K562 (cell line): ENCODE measurements around the gene ABI3BP. TPM values are rescaled to one million over a fixed set of nuclear protein-coding genes. Genes with fewer than 3 reads are reported as not detected.

Source experiments
- ATAC-seq: fragments of 200-7000 bp; cut with Tn5 transposase; 3 replicates; pipeline ENCODE4 v1.9.1; 2020; ENCODE audit warnings: moderate library complexity
- BruUV-seq: library from RNA; stranded (reverse); fragments of 400-500 nt; replicated peaks from 2 replicates; lab custom pipeline; 2021; lab: Mats Ljungman, UMichigan
- CTCF ChIA-PET: fragments of 300-600 bp; formaldehyde crosslinking; extraction: SDS; loops from one replicate; lab custom pipeline; 2021; ENCODE audit warnings: low intra/inter-chr PET ratio; lab: Yijun Ruan, JAX
- POLR2A ChIA-PET: fragments of 300-600, 350-650 bp; sonication (Branson Sonifier 250); formaldehyde crosslinking; extraction: SDS; loops from one replicate; lab custom pipeline; 2021; ENCODE audit warnings: antibody characterized with exemption, inconsistent platforms; lab: Yijun Ruan, JAX
- DNase-seq, 4 experiments: peaks; one replicate each; pipeline versions ENCODE4 v3.0.0 to v3.0.0-alpha.2; 2011 to 2018; ENCODE audit warnings: low spot score in 3 of 4, mixed read lengths in 3 of 4; ENCODE audit errors: extremely low read depth in 1 of 4
- FAIRE-seq: peaks from 2 replicates; lab custom pipeline; 2011; peaks lifted over from hg19 to GRCh38; lab: Jason Lieb, UNC
- H2AFZ ChIP-seq: 2 replicates; pipeline ENCODE4 v1.6.0; 2011; ENCODE audit warnings: low read depth, low read length, control low read depth, inconsistent platforms
- H3K27ac ChIP-seq: fragments of 200-600 bp; 3 replicates; pipeline ENCODE4 v1.8.0; 2011; ENCODE audit warnings: low read depth, mild to moderate bottlenecking, control low read depth, inconsistent platforms, low read length, moderate library complexity, mixed read lengths; ENCODE audit errors: extremely low read depth
- H3K27me3 ChIP-seq, 2 experiments: fragments of 300-600 bp in 1 of 2; 2 replicates in 1 of 2; 3 replicates in 1 of 2; pipeline versions ENCODE4 v1.6.0 to v1.8.0; 2011; ENCODE audit warnings: inconsistent platforms in 2 of 2, low read length in 2 of 2, mild to moderate bottlenecking in 1 of 2, mixed read lengths in 1 of 2, moderate library complexity in 1 of 2; ENCODE audit not compliant: control insufficient read depth in 2 of 2, insufficient read depth in 2 of 2
- H3K36me3 ChIP-seq: fragments of 300-600 bp; 3 replicates; pipeline ENCODE4 v1.8.0; 2011; ENCODE audit warnings: mild to moderate bottlenecking, low read length, inconsistent platforms; ENCODE audit not compliant: control insufficient read depth, insufficient read depth
- H3K4me1 ChIP-seq, 2 experiments: fragments of 200-600 bp in 1 of 2; replicated peaks in 1 of 2; 2 replicates in 1 of 2; 3 replicates in 1 of 2; pipeline versions ENCODE4 v1.5.1 to v1.8.0; 2011; ENCODE audit warnings: inconsistent platforms in 2 of 2, low read length in 2 of 2, mild to moderate bottlenecking in 1 of 2, mixed read lengths in 1 of 2, moderate library complexity in 1 of 2; ENCODE audit not compliant: control insufficient read depth in 2 of 2, insufficient read depth in 2 of 2
- H3K4me2 ChIP-seq: 2 replicates; pipeline ENCODE4 v1.6.1; 2011; ENCODE audit warnings: low read length, control low read depth, inconsistent platforms, mixed read lengths; ENCODE audit not compliant: insufficient read depth
- H3K4me3 ChIP-seq: fragments of 200-600 bp; sonication (generic), shearing (Covaris generic); 2 replicates; pipeline ENCODE4 v1.5.1; 2016; ENCODE audit warnings: control low read depth, inconsistent platforms
- H3K79me2 ChIP-seq: fragments of 200-600 bp; 3 replicates; pipeline ENCODE4 v1.8.0; 2011; ENCODE audit warnings: low read length, inconsistent platforms; ENCODE audit not compliant: control insufficient read depth, insufficient read depth
- H3K9ac ChIP-seq, 2 experiments: 2 replicates each; pipeline versions ENCODE4 v1.6.0 to v1.6.1; 2011; ENCODE audit warnings: low read depth in 2 of 2, low read length in 2 of 2, control low read depth in 1 of 2, inconsistent platforms in 1 of 2, mild to moderate bottlenecking in 1 of 2, mixed read lengths in 1 of 2; ENCODE audit not compliant: insufficient read depth in 1 of 2
- H3K9me1 ChIP-seq: one replicate; pipeline ENCODE4 v1.6.0; 2011; ENCODE audit warnings: inconsistent platforms, mild to moderate bottlenecking, low read length, moderate library complexity; ENCODE audit not compliant: control insufficient read depth, insufficient read depth
- H3K9me3 ChIP-seq: replicated peaks from 2 replicates; pipeline ENCODE4 v1.5.1; 2011; ENCODE audit warnings: low read depth, low read length, inconsistent platforms; ENCODE audit not compliant: control insufficient read depth, insufficient read depth
- H4K20me1 ChIP-seq: replicated peaks from 2 replicates; pipeline ENCODE4 v1.6.1; 2011; ENCODE audit warnings: low read length, inconsistent platforms, mixed read lengths; ENCODE audit not compliant: control insufficient read depth, insufficient read depth
- CC2D1A ChIP-seq: fragments of 450-650 bp; IDR thresholded peaks from 2 replicates; pipeline ENCODE4 v1.6.1; 2017; ENCODE audit warnings: mild to moderate bottlenecking
- CHD1 ChIP-seq: fragments of 200-600 bp; sonication (generic); IDR thresholded peaks from one replicate; pipeline ENCODE4 v1.6.1; 2012; ENCODE audit warnings: mild to moderate bottlenecking, moderate library complexity, low read length, inconsistent platforms
- CREB5 ChIP-seq: fragments of 250-450 bp; sonication (Bioruptor Pico); IDR thresholded peaks from 2 replicates; pipeline ENCODE4 v1.5.0; 2020; ENCODE audit warnings: mild to moderate bottlenecking
- FOXA3 ChIP-seq, 2 experiments: fragments of 450-650 bp in 1 of 2; sonication (generic) in 1 of 2; formaldehyde crosslinking; IDR thresholded peaks in 1 of 2; conservative IDR thresholded peaks in 1 of 2; 2 replicates each; pipeline versions ENCODE4 v1.4.0 to v1.8.0; 2020 to 2022; ENCODE audit warnings: mild to moderate bottlenecking in 2 of 2, missing genetic modification reagents in 1 of 2
- FOXJ3 ChIP-seq: sonication (generic); formaldehyde crosslinking; IDR thresholded peaks from 2 replicates; pipeline ENCODE4 v1.4.0; 2020; ENCODE audit warnings: mild to moderate bottlenecking, missing genetic modification reagents
- ILF3 ChIP-seq: fragments of 450-650 bp; IDR thresholded peaks from 2 replicates; pipeline ENCODE4 v1.6.1; 2018; ENCODE audit warnings: antibody characterized with exemption, mild to moderate bottlenecking, moderate library complexity, borderline replicate concordance
- JUNB ChIP-seq: fragments of 450-650 bp; formaldehyde crosslinking; conservative IDR thresholded peaks from 2 replicates; pipeline ENCODE4 v1.4.0; 2020; ENCODE audit warnings: mild to moderate bottlenecking
- MBD1 ChIP-seq: fragments of 250-450 bp; sonication (Bioruptor Pico); IDR thresholded peaks from 2 replicates; pipeline ENCODE4 v1.8.0; 2022; ENCODE audit warnings: inconsistent platforms
- MEF2A ChIP-seq: IDR thresholded peaks from 2 replicates; pipeline ENCODE4 v1.6.1; 2011; ENCODE audit warnings: low read depth, mild to moderate bottlenecking, low read length, moderate library complexity; ENCODE audit not compliant: control insufficient read depth
- NCOA1 ChIP-seq: fragments of 450-650 bp; IDR thresholded peaks from 2 replicates; pipeline ENCODE4 v1.6.1; 2016; ENCODE audit warnings: low read depth
- NELFE ChIP-seq: IDR thresholded peaks from 2 replicates; pipeline ENCODE4 v1.6.1; 2011; ENCODE audit warnings: mild to moderate bottlenecking; ENCODE audit not compliant: insufficient read depth, insufficient read length
- NFRKB ChIP-seq: fragments of 450-650 bp; IDR thresholded peaks from 2 replicates; pipeline ENCODE4 v1.6.1; 2016; ENCODE audit warnings: low read depth
- PHTF2 ChIP-seq: fragments of 250-450 bp; sonication (Bioruptor Pico); IDR thresholded peaks from 2 replicates; pipeline ENCODE4 v1.5.0; 2021; ENCODE audit warnings: mild to moderate bottlenecking
- TEAD4 ChIP-seq, 2 experiments: sonication (generic) in 1 of 2; formaldehyde crosslinking in 1 of 2; IDR thresholded peaks; 2 replicates each; pipeline versions ENCODE4 v1.6.1 to v1.8.0; 2012 to 2022; ENCODE audit warnings: borderline replicate concordance in 1 of 2, inconsistent platforms in 1 of 2, low read length in 1 of 2, mild to moderate bottlenecking in 1 of 2, missing genetic modification reagents in 1 of 2
- ZBTB17 ChIP-seq: fragments of 450-650 bp; formaldehyde crosslinking; IDR thresholded peaks from 2 replicates; pipeline ENCODE4 v1.4.0; 2020; ENCODE audit warnings: mild to moderate bottlenecking
- ZFP36 ChIP-seq: fragments of 150-350 bp; IDR thresholded peaks from 2 replicates; pipeline ENCODE4 v1.6.1; 2018; ENCODE audit warnings: low read length, low read depth; ENCODE audit not compliant: partially characterized antibody
- ZNF140 ChIP-seq: fragments of 250-450 bp; sonication (Bioruptor Pico); IDR thresholded peaks from 2 replicates; pipeline ENCODE4 v1.8.0; 2021; ENCODE audit warnings: moderate library complexity, mild to moderate bottlenecking, inconsistent platforms
- ZNF518B ChIP-seq: fragments of 250-450 bp; sonication (Bioruptor Pico); IDR thresholded peaks from 2 replicates; pipeline ENCODE4 v1.5.0; 2021; ENCODE audit warnings: mild to moderate bottlenecking, moderate library complexity
- WGBS: fragments of 100-300 bp; shearing (Covaris generic); methylation state at CpG from one replicate; pipeline ENCODE4 v1.1.6; 2016; ENCODE audit warnings: low coverage, mixed read lengths; ENCODE audit not compliant: insufficient coverage; ENCODE audit errors: missing lambda C conversion rate; 5-methylcytosine and 5-hydroxymethylcytosine counted together
- in situ Hi-C: fragments of 300-500 bp; cut with MboI; formaldehyde crosslinking; loops from 4 replicates; pipeline ENCODE4 v1.15.0; 2018; ENCODE audit warnings: inconsistent platforms, mixed read lengths
- intact Hi-C: fragments of 100-400 bp; cut with micrococcal nuclease; formaldehyde crosslinking; loops from 2 replicates; pipeline ENCODE4 v1.14.2; 2022
- polyA plus RNA-seq, 8 experiments: library from polyadenylated mRNA; depleted of rRNA in 4 of 8; stranded (reverse) in 5 of 8; unstranded in 3 of 8; fragments of >200 nt; fragmentation: Nextera tagmentation in 2 of 8; fragmentation: Illumina TruSeq in 1 of 8; extraction: Ambion mirVana in 2 of 8; extraction: Trizol in 1 of 8; gene quantifications; 2 replicates each; pipeline versions ENCODE4 v1.2.1 to v1.2.3, GENCODE V29; 2011 to 2014; ENCODE audit warnings: inconsistent platforms in 1 of 8, missing spikeins in 1 of 8
- total RNA-seq, 7 experiments: library from RNA; depleted of rRNA in 6 of 7; stranded (reverse); fragments of >200 nt in 6 of 7; fragmentation: Illumina TruSeq in 2 of 7; extraction: Trizol in 2 of 7; gene quantifications; 2 replicates each; pipeline versions ENCODE4 v1.2.1 to v1.2.3, GENCODE V29; 2011 to 2021; ENCODE audit warnings: low replicate concordance in 1 of 7

ABI3BP gene
- total and polyA plus RNA-seq, 9 of the 15 experiments (the other 6 are each of a cell fraction or from before 2014, with no cell fraction given), result 0.01 to 0.24 (median 0.06) TPM; not detected in 5

DNA sequence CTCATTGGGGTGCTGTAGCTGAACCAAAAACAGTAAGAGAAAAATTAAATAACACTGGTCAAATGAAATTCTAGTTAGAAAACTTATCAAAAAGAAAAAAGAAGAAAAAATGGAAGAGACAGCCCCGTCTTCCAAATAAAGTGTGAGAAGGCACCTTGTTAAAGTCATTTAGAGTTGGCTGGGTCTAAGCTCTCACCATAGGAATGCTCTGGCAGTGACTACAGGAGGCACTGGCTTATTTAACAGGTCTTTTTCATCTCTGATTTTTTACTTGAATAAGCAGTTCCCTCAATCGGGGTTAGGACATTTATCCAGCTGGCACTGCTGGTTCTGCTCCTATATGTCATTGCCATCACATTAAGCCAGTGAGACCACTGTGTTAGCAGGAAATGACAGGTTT, 1.6 kb upstream of the ABI3BP start:
- Histone ChIP-seq H3K4me1 (no peaks in the 10 kb centered on the region), H3K27ac (no peak overlapping the region), H3K9me3 (no peaks in the 10 kb centered on the region), H3K9ac (no peak overlapping the region), H3K27me3 (no peaks in the 10 kb centered on the region), H2AFZ (no peak overlapping the region), H3K36me3 (no peaks in the 10 kb centered on the region), H3K79me2 (no peaks in the 10 kb centered on the region), H3K4me2 (no peak overlapping the region), H4K20me1 (no peaks in the 10 kb centered on the region), H3K9me1 (no peaks in the 10 kb centered on the region), H3K4me3 (no peak overlapping the region)
- 0% methylated on average over 2 of the region's 2 CpGs for WGBS
- ATAC-seq (no peak), DNase-seq (no peak), FAIRE-seq (no peak)
- CTCF ChIA-PET, result no interaction called here
- POLR2A ChIA-PET, result no interaction called here
- no TSS peak for BruUV-seq
- in situ Hi-C loops (no loop called here), intact Hi-C loops (no loop called here)
- TF ChIP-seq NCOA1, result no peak
- no peak for TF ChIP-seq CHD1
- TF ChIP-seq FOXA3 (CRISPR knock-in tag; conservative IDR thresholded peaks at IDR 0.05 in 1 of 2, IDR thresholded peaks at IDR 0.05 in 1 of 2), result no peak
- TF ChIP-seq NELFE, result no peak
- TF ChIP-seq CREB5, result no peak
- TF ChIP-seq ZFP36, result no peak
- no peak for TF ChIP-seq ILF3
- TF ChIP-seq FOXJ3 (CRISPR knock-in tag), result no peak
- no peak for TF ChIP-seq PHTF2 (CRISPR knock-in tag)
- no peak for TF ChIP-seq MBD1 (CRISPR knock-in tag)
- no peak for TF ChIP-seq ZNF140 (CRISPR knock-in tag)
- TF ChIP-seq CC2D1A, result no peak
- no peak for TF ChIP-seq NFRKB
- no peak for TF ChIP-seq ZNF518B (CRISPR knock-in tag)
- TF ChIP-seq MEF2A, result no peak
- TF ChIP-seq ZBTB17 (CRISPR knock-in tag), result no peak
- no peak for TF ChIP-seq TEAD4 (IDR thresholded peaks at IDR 0.05; ENCODE audit: low read length)
- no peak for TF ChIP-seq TEAD4 (CRISPR knock-in tag; IDR thresholded peaks at IDR 0.05; ENCODE audit: borderline replicate concordance)
- TF ChIP-seq JUNB (CRISPR knock-in tag), result no peak
